K562 (cell line): ENCODE results near the gene UBASH3B. TPM values are rescaled to one million over a fixed set of nuclear protein-coding genes. Genes with fewer than 3 reads are reported as not detected.

ENCODE experiments used
- ATAC-seq: fragments of 200-7000 bp; cut with Tn5 transposase; 3 replicates; pipeline ENCODE4 v1.9.1; 2020; ENCODE audit warnings: moderate library complexity
- BruUV-seq: library from RNA; stranded (reverse); fragments of 400-500 nt; replicated peaks from 2 replicates; lab custom pipeline; 2021; lab: Mats Ljungman, UMichigan
- CTCF ChIA-PET: fragments of 300-600 bp; formaldehyde crosslinking; extraction: SDS; loops from one replicate; lab custom pipeline; 2021; ENCODE audit warnings: low intra/inter-chr PET ratio; lab: Yijun Ruan, JAX
- POLR2A ChIA-PET: fragments of 300-600, 350-650 bp; sonication (Branson Sonifier 250); formaldehyde crosslinking; extraction: SDS; loops from one replicate; lab custom pipeline; 2021; ENCODE audit warnings: antibody characterized with exemption, inconsistent platforms; lab: Yijun Ruan, JAX
- DNase-seq, 4 experiments: peaks; one replicate each; pipeline versions ENCODE4 v3.0.0 to v3.0.0-alpha.2; 2011 to 2018; ENCODE audit warnings: low spot score in 3 of 4, mixed read lengths in 3 of 4; ENCODE audit errors: extremely low read depth in 1 of 4
- FAIRE-seq: peaks from 2 replicates; lab custom pipeline; 2011; peaks lifted over from hg19 to GRCh38; lab: Jason Lieb, UNC
- H2AFZ ChIP-seq: 2 replicates; pipeline ENCODE4 v1.6.0; 2011; ENCODE audit warnings: low read depth, low read length, control low read depth, inconsistent platforms
- H3K27ac ChIP-seq: fragments of 200-600 bp; 3 replicates; pipeline ENCODE4 v1.8.0; 2011; ENCODE audit warnings: low read depth, mild to moderate bottlenecking, control low read depth, inconsistent platforms, low read length, moderate library complexity, mixed read lengths; ENCODE audit errors: extremely low read depth
- H3K27me3 ChIP-seq, 2 experiments: fragments of 300-600 bp in 1 of 2; 2 replicates in 1 of 2; 3 replicates in 1 of 2; pipeline versions ENCODE4 v1.6.0 to v1.8.0; 2011; ENCODE audit warnings: inconsistent platforms in 2 of 2, low read length in 2 of 2, mild to moderate bottlenecking in 1 of 2, mixed read lengths in 1 of 2, moderate library complexity in 1 of 2; ENCODE audit not compliant: control insufficient read depth in 2 of 2, insufficient read depth in 2 of 2
- H3K36me3 ChIP-seq: fragments of 300-600 bp; 3 replicates; pipeline ENCODE4 v1.8.0; 2011; ENCODE audit warnings: mild to moderate bottlenecking, low read length, inconsistent platforms; ENCODE audit not compliant: control insufficient read depth, insufficient read depth
- H3K4me1 ChIP-seq, 2 experiments: fragments of 200-600 bp in 1 of 2; replicated peaks in 1 of 2; 2 replicates in 1 of 2; 3 replicates in 1 of 2; pipeline versions ENCODE4 v1.5.1 to v1.8.0; 2011; ENCODE audit warnings: inconsistent platforms in 2 of 2, low read length in 2 of 2, mild to moderate bottlenecking in 1 of 2, mixed read lengths in 1 of 2, moderate library complexity in 1 of 2; ENCODE audit not compliant: control insufficient read depth in 2 of 2, insufficient read depth in 2 of 2
- H3K4me2 ChIP-seq: 2 replicates; pipeline ENCODE4 v1.6.1; 2011; ENCODE audit warnings: low read length, control low read depth, inconsistent platforms, mixed read lengths; ENCODE audit not compliant: insufficient read depth
- H3K4me3 ChIP-seq: fragments of 200-600 bp; sonication (generic), shearing (Covaris generic); 2 replicates; pipeline ENCODE4 v1.5.1; 2016; ENCODE audit warnings: control low read depth, inconsistent platforms
- H3K79me2 ChIP-seq: fragments of 200-600 bp; 3 replicates; pipeline ENCODE4 v1.8.0; 2011; ENCODE audit warnings: low read length, inconsistent platforms; ENCODE audit not compliant: control insufficient read depth, insufficient read depth
- H3K9ac ChIP-seq, 2 experiments: 2 replicates each; pipeline versions ENCODE4 v1.6.0 to v1.6.1; 2011; ENCODE audit warnings: low read depth in 2 of 2, low read length in 2 of 2, control low read depth in 1 of 2, inconsistent platforms in 1 of 2, mild to moderate bottlenecking in 1 of 2, mixed read lengths in 1 of 2; ENCODE audit not compliant: insufficient read depth in 1 of 2
- H3K9me1 ChIP-seq: one replicate; pipeline ENCODE4 v1.6.0; 2011; ENCODE audit warnings: inconsistent platforms, mild to moderate bottlenecking, low read length, moderate library complexity; ENCODE audit not compliant: control insufficient read depth, insufficient read depth
- H3K9me3 ChIP-seq: replicated peaks from 2 replicates; pipeline ENCODE4 v1.5.1; 2011; ENCODE audit warnings: low read depth, low read length, inconsistent platforms; ENCODE audit not compliant: control insufficient read depth, insufficient read depth
- H4K20me1 ChIP-seq: replicated peaks from 2 replicates; pipeline ENCODE4 v1.6.1; 2011; ENCODE audit warnings: low read length, inconsistent platforms, mixed read lengths; ENCODE audit not compliant: control insufficient read depth, insufficient read depth
- ARNT ChIP-seq, 2 experiments: fragments of 450-650 bp; IDR thresholded peaks; 2 replicates each; pipeline ENCODE4 v1.6.1; 2016; ENCODE audit warnings: mild to moderate bottlenecking in 1 of 2
- BRD9 ChIP-seq: fragments of 450-650 bp; IDR thresholded peaks from 2 replicates; pipeline ENCODE4 v1.6.1; 2018; ENCODE audit warnings: low read depth; ENCODE audit not compliant: partially characterized antibody
- CCNT2 ChIP-seq: IDR thresholded peaks from 2 replicates; pipeline ENCODE4 v1.6.1; 2011; ENCODE audit warnings: borderline replicate concordance, low read depth, mild to moderate bottlenecking, moderate library complexity, mixed read lengths, low read length; ENCODE audit not compliant: insufficient read length; ENCODE audit errors: extremely low read depth
- CREB1 ChIP-seq, 2 experiments: sonication (generic) in 1 of 2; formaldehyde crosslinking in 1 of 2; IDR thresholded peaks; 2 replicates each; pipeline versions ENCODE4 v1.6.1 to v1.8.0; 2012 to 2022; ENCODE audit warnings: inconsistent platforms in 1 of 2, mild to moderate bottlenecking in 1 of 2, missing genetic modification reagents in 1 of 2, moderate library complexity in 1 of 2
- CSDE1 ChIP-seq, 2 experiments: fragments of 450-650 bp; IDR thresholded peaks; 2 replicates each; pipeline ENCODE4 v1.6.1; 2016; ENCODE audit warnings: mild to moderate bottlenecking in 1 of 2
- DACH1 ChIP-seq: fragments of 450-650 bp; IDR thresholded peaks from 2 replicates; pipeline ENCODE4 v1.6.1; 2018; ENCODE audit not compliant: partially characterized antibody
- EP400 ChIP-seq: fragments of 450-650 bp; IDR thresholded peaks from 2 replicates; pipeline ENCODE4 v1.6.1; 2017; ENCODE audit warnings: antibody characterized with exemption, mild to moderate bottlenecking, moderate library complexity
- FOXJ3 ChIP-seq: sonication (generic); formaldehyde crosslinking; IDR thresholded peaks from 2 replicates; pipeline ENCODE4 v1.4.0; 2020; ENCODE audit warnings: mild to moderate bottlenecking, missing genetic modification reagents
- GATA2 ChIP-seq: sonication (generic); formaldehyde crosslinking; IDR thresholded peaks from 2 replicates; pipeline ENCODE4 v1.4.0; 2020; ENCODE audit warnings: mild to moderate bottlenecking, missing genetic modification reagents
- HNRNPUL1 ChIP-seq: fragments of 200-400 bp; formaldehyde crosslinking; IDR thresholded peaks from 2 replicates; pipeline ENCODE4 v1.6.1; 2017; ENCODE audit warnings: low read length
- MAX ChIP-seq: sonication (generic); formaldehyde crosslinking; IDR thresholded peaks from 2 replicates; pipeline ENCODE4 v1.9.0; 2022; ENCODE audit warnings: mild to moderate bottlenecking, missing genetic modification reagents
- MTA1 ChIP-seq: fragments of 450-650 bp; IDR thresholded peaks from 2 replicates; pipeline ENCODE4 v1.6.1; 2017; ENCODE audit warnings: borderline replicate concordance
- NR3C1 ChIP-seq: sonication (generic); formaldehyde crosslinking; IDR thresholded peaks from 2 replicates; pipeline ENCODE4 v1.8.1; 2022; ENCODE audit warnings: missing genetic modification reagents
- STAT5A ChIP-seq: IDR thresholded peaks from 2 replicates; pipeline ENCODE4 v1.6.1; 2012; ENCODE audit warnings: low read length, inconsistent platforms, borderline replicate concordance
- YBX1 ChIP-seq: fragments of 450-650 bp; IDR thresholded peaks from 2 replicates; pipeline ENCODE4 v1.7.1; 2016; ENCODE audit warnings: mild to moderate bottlenecking
- ZFP91 ChIP-seq: sonication (generic); formaldehyde crosslinking; IDR thresholded peaks from 2 replicates; pipeline ENCODE4 v1.8.0; 2022; ENCODE audit warnings: mild to moderate bottlenecking, missing genetic modification reagents
- WGBS: fragments of 100-300 bp; shearing (Covaris generic); methylation state at CpG from one replicate; pipeline ENCODE4 v1.1.6; 2016; ENCODE audit warnings: low coverage, mixed read lengths; ENCODE audit not compliant: insufficient coverage; ENCODE audit errors: missing lambda C conversion rate; 5-methylcytosine and 5-hydroxymethylcytosine counted together
- in situ Hi-C: fragments of 300-500 bp; cut with MboI; formaldehyde crosslinking; loops from 4 replicates; pipeline ENCODE4 v1.15.0; 2018; ENCODE audit warnings: inconsistent platforms, mixed read lengths
- intact Hi-C: fragments of 100-400 bp; cut with micrococcal nuclease; formaldehyde crosslinking; loops from 2 replicates; pipeline ENCODE4 v1.14.2; 2022
- polyA plus RNA-seq, 8 experiments: library from polyadenylated mRNA; depleted of rRNA in 4 of 8; stranded (reverse) in 5 of 8; unstranded in 3 of 8; fragments of >200 nt; fragmentation: Nextera tagmentation in 2 of 8; fragmentation: Illumina TruSeq in 1 of 8; extraction: Ambion mirVana in 2 of 8; extraction: Trizol in 1 of 8; gene quantifications; 2 replicates each; pipeline versions ENCODE4 v1.2.1 to v1.2.3, GENCODE V29; 2011 to 2014; ENCODE audit warnings: inconsistent platforms in 1 of 8, missing spikeins in 1 of 8
- total RNA-seq, 7 experiments: library from RNA; depleted of rRNA in 6 of 7; stranded (reverse); fragments of >200 nt in 6 of 7; fragmentation: Illumina TruSeq in 2 of 7; extraction: Trizol in 2 of 7; gene quantifications; 2 replicates each; pipeline versions ENCODE4 v1.2.1 to v1.2.3, GENCODE V29; 2011 to 2021; ENCODE audit warnings: low replicate concordance in 1 of 7

The UBASH3B gene
- total and polyA plus RNA-seq, 9 of the 15 experiments (the other 6 are each of a cell fraction or from before 2014, with no cell fraction given) = 0.01 to 0.31 (median 0.08) TPM; not detected in 2

GRCh38 chr11:122776546-122776945 lies 121.0 kb downstream of the UBASH3B start:
- H3K27me3 ChIP-seq = peaks cover 2 to 16% of the 10 kb centered on the region in 2 experiments; a peak in 1 of 5 replicates
- BruUV-seq = no TSS peak

GRCh38 chr11:122777343-122777742 lies 121.8 kb downstream of the UBASH3B start:
- no peak overlapping the region for H2AFZ ChIP-seq
- H3K4me3 ChIP-seq = no peak overlapping the region
- H4K20me1 ChIP-seq = 0 out of 2 replicates have a peak, but pooled peaks cover 4% of the 10 kb centered on the region
- TF ChIP-seq CSDE1 (IDR thresholded peaks at IDR 0.05) = no peak
- TF ChIP-seq FOXJ3 (CRISPR knock-in tag) = no peak
- TF ChIP-seq GATA2 (CRISPR knock-in tag) = no peak
- no peak for TF ChIP-seq MTA1
- no peak for TF ChIP-seq MAX
- no peak for TF ChIP-seq ARNT (IDR thresholded peaks at IDR 0.05)
- TF ChIP-seq CREB1 (IDR thresholded peaks at IDR 0.05) = no peak
- no peak for TF ChIP-seq CREB1 (CRISPR knock-in tag; IDR thresholded peaks at IDR 0.05)
- no peak for TF ChIP-seq YBX1
- TF ChIP-seq CCNT2 = no peak
- no peak for TF ChIP-seq STAT5A
- TF ChIP-seq NR3C1 (CRISPR knock-in tag) = no peak
- TF ChIP-seq HNRNPUL1 = no peak
- no peak for TF ChIP-seq DACH1
- TF ChIP-seq ZFP91 (CRISPR knock-in tag) = no peak
- TF ChIP-seq, all 486 proteins: peak for 0
- Histone ChIP-seq H3K4me1 (no peaks in the 10 kb centered on the region), H3K27ac (no peak overlapping the region), H3K9me1 (peaks cover 3% of the 10 kb centered on the region), H3K9ac (no peak overlapping the region), H3K4me2 (no peak overlapping the region), H3K9me3 (no peaks in the 10 kb centered on the region), H3K79me2 (no peaks in the 10 kb centered on the region), H3K36me3 (no peaks in the 10 kb centered on the region), H3K27me3 (peaks cover 2 to 12% of the 10 kb centered on the region in 2 experiments; a peak in 1 of 5 replicates)
- 0% methylated on average over 3 of the region's 3 CpGs for WGBS
- in situ Hi-C loops = loop anchor here (5.0 kb wide), 1 partner anchor 140 kb away; no protein-coding TSS in a partner anchor
- ATAC-seq = no peak
- no peak for DNase-seq
- no TSS peak for BruUV-seq
- intact Hi-C loops = no loop called here
- no peak for FAIRE-seq
- ChIA-PET CTCF (no interaction called here), POLR2A (no interaction called here)

More at GRCh38 chr11:122776546-122776945, 121.0 kb downstream of the UBASH3B start:
- no peak for TF ChIP-seq EP400
- TF ChIP-seq BRD9 = no peak
- CTCF ChIA-PET = no interaction called here
- Histone ChIP-seq H3K4me2 (no peak overlapping the region), H2AFZ (no peak overlapping the region), H3K4me1 (no peaks in the 10 kb centered on the region), H3K9me3 (no peaks in the 10 kb centered on the region), H3K9me1 (peaks cover 3% of the 10 kb centered on the region), H3K27ac (no peak overlapping the region), H3K9ac (no peak overlapping the region), H3K4me3 (no peak overlapping the region), H4K20me1 (0 out of 2 replicates have a peak, but pooled peaks cover under 1% of the 10 kb centered on the region), H3K36me3 (no peaks in the 10 kb centered on the region), H3K79me2 (no peaks in the 10 kb centered on the region)
- in situ Hi-C loops = loop anchor here (5.0 kb wide), 1 partner anchor 139 kb away; no protein-coding TSS in a partner anchor
- intact Hi-C loops = no loop called here
- WGBS = 10% methylated on average over 4 of the region's 4 CpGs
- ATAC-seq = no peak
- FAIRE-seq = no peak
- POLR2A ChIA-PET = no interaction called here
- no peak for DNase-seq
